Vagina (tissue), 2 donors: ENCODE data around the gene CBR1. TPM values are rescaled to one million over a fixed set of nuclear protein-coding genes. Genes with fewer than 3 reads are reported as not detected.

Experiments
- DNase-seq, 2 donors: peaks; one replicate each; pipeline ENCODE4 v3.0.0-alpha.2; 2017; ENCODE audit errors: extremely low spot score in 2 of 2
- H3K27ac ChIP-seq: fragments of 200-600 bp; sonication (generic); one replicate; pipeline ENCODE4 v1.5.1; 2019
- H3K27me3 ChIP-seq: fragments of 200-600 bp; sonication (generic); one replicate; pipeline ENCODE4 v1.5.1; 2019
- H3K36me3 ChIP-seq, 2 donors: fragments of 200-600 bp; sonication (generic); one replicate each; pipeline ENCODE4 v1.5.1; 2017 to 2019
- H3K4me1 ChIP-seq: fragments of 200-600 bp; sonication (generic); one replicate; pipeline ENCODE4 v1.5.1; 2019
- H3K4me3 ChIP-seq, 2 donors: fragments of 200-600 bp; sonication (generic); 1 replicate in 1 of 2; 2 replicates in 1 of 2; pipeline ENCODE4 v1.5.1; 2016 to 2019
- H3K9me3 ChIP-seq: fragments of 200-600 bp; sonication (generic); one replicate; pipeline ENCODE4 v1.5.1; 2019
- CTCF ChIP-seq, 3 experiments: fragments of 450-650 bp in 2 of 3; fragments of 200-600 bp in 1 of 3; sonication (generic) in 1 of 3; IDR thresholded peaks; one replicate each; pipeline ENCODE4 v1.5.1; 2017 to 2019; ENCODE audit warnings: antibody characterized with exemption in 3 of 3, mild to moderate bottlenecking in 2 of 3, moderate library complexity in 2 of 3
- POLR2A ChIP-seq, 2 donors: fragments of 450-650 bp; IDR thresholded peaks; one replicate each; pipeline ENCODE4 v1.6.1; 2017; ENCODE audit warnings: antibody characterized with exemption in 2 of 2, mild to moderate bottlenecking in 2 of 2, moderate library complexity in 2 of 2
- POLR2AphosphoS5 ChIP-seq, 2 donors: sonication (generic); formaldehyde crosslinking; IDR thresholded peaks; one replicate each; pipeline ENCODE4 v1.9.0; 2017; ENCODE audit warnings: antibody characterized with exemption in 2 of 2, mild to moderate bottlenecking in 2 of 2, low read depth in 1 of 2; ENCODE audit not compliant: insufficient read depth in 1 of 2
- intact Hi-C: fragments of 100-400 bp; cut with DNase I; formaldehyde crosslinking; loops from one replicate; pipeline ENCODE4 v1.15.1; 2023
- total RNA-seq: library from RNA; depleted of rRNA; stranded (reverse); fragments of >200 nt; gene quantifications from one replicate; pipeline ENCODE4 v1.2.3, GENCODE V29; 2016

The CBR1 gene
- total RNA-seq, 1 donor from 2014 or later: 369 TPM

DNA sequence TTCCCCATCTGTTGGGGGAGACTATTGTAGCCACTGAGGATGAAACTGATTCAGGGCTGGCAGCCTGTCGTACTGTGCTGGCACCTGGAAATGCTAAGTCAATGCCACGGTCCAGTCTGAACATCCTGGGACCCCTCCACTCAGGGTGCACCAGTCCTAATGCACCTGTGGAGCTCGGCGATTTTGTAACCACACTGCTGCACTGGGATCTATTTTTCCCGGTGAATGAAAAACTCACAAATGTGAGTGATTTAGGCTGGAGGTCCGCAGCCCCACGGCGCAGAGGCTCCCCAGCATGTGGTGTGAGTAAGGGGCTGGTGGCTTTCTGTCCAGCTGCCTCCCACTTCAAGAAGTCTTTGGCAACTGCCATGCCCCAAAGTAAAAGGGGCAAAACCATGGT lies 45.0 kb upstream of the CBR1 start:
- H3K4me1 ChIP-seq: peaks cover 14% of the 10 kb centered on the region
- intact Hi-C loops: loop anchor here (10.0 kb wide), 1 partner anchor 1280 kb away; no protein-coding TSS in a partner anchor
- TF ChIP-seq POLR2AphosphoS5 (IDR thresholded peaks at IDR 0.05; ENCODE audit: insufficient read depth in 1 of 2, low read depth in 1 of 2) (no peak), CTCF (IDR thresholded peaks at IDR 0.05) (no peak), POLR2A (IDR thresholded peaks at IDR 0.05) (no peak)
- no peaks in the 10 kb centered on the region for H3K36me3 ChIP-seq
- no peaks in the 10 kb centered on the region for H3K27me3 ChIP-seq
- no peak for DNase-seq
- no peak overlapping the region for H3K27ac ChIP-seq
- no peak overlapping the region for H3K4me3 ChIP-seq
- no peaks in the 10 kb centered on the region for H3K9me3 ChIP-seq

GRCh38 chr21:36027347-36027746 lies 42.5 kb upstream of the CBR1 start:
- Histone ChIP-seq H3K27me3 (no peaks in the 10 kb centered on the region), H3K27ac (no peak overlapping the region), H3K4me3 (no peak overlapping the region), H3K36me3 (no peaks in the 10 kb centered on the region), H3K9me3 (no peaks in the 10 kb centered on the region), H3K4me1 (peaks cover 12% of the 10 kb centered on the region)
- TF ChIP-seq POLR2A (IDR thresholded peaks at IDR 0.05): no peak
- no peak for TF ChIP-seq CTCF (IDR thresholded peaks at IDR 0.05)
- TF ChIP-seq POLR2AphosphoS5 (IDR thresholded peaks at IDR 0.05; ENCODE audit: insufficient read depth in 1 of 2, low read depth in 1 of 2): no peak
- no peak for DNase-seq
- intact Hi-C loops: loop anchor here (10.0 kb wide), 1 partner anchor 1283 kb away; no protein-coding TSS in a partner anchor

GRCh38 chr21:36028127-36029069 lies 41.4 kb upstream of the CBR1 start:
- TF ChIP-seq POLR2AphosphoS5 (IDR thresholded peaks at IDR 0.05; ENCODE audit: insufficient read depth in 1 of 2, low read depth in 1 of 2) (no peak), CTCF (IDR thresholded peaks at IDR 0.05) (peak; percentile 59 to 89 (median 67)), POLR2A (IDR thresholded peaks at IDR 0.05) (no peak)
- Histone ChIP-seq H3K9me3 (no peaks in the 10 kb centered on the region), H3K27ac (no peak overlapping the region), H3K27me3 (no peaks in the 10 kb centered on the region), H3K36me3 (no peaks in the 10 kb centered on the region), H3K4me3 (no peak overlapping the region), H3K4me1 (peaks cover 2% of the 10 kb centered on the region)
- DNase-seq: no peak
- intact Hi-C loops: loop anchor here (10.0 kb wide), 1 partner anchor 1284 kb away; no protein-coding TSS in a partner anchor

DNA sequence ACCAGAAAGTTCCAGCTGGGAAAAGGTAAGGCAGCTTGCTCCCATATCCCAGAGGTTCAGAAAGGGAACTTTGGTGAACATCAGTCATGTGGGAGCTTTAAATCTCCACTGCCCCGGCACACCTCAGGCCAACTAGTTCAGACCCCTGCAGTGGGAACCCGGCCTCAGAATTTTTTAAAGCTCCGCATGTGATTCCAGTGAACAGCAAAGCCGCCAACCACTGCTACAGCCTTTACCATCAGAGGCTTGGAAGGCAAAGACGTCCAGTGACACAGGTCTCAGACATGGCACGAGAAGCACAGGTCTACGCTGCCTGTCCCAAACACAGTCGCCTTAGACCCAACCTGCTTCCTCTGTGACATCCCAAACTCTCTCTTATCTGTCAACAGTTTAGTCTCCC lies 40.5 kb upstream of the CBR1 start:
- DNase-seq: no peak
- Histone ChIP-seq H3K4me1 (no peaks in the 10 kb centered on the region), H3K9me3 (no peaks in the 10 kb centered on the region), H3K36me3 (peaks cover 0 to under 1% of the 10 kb centered on the region in 2 donors), H3K4me3 (no peak overlapping the region), H3K27ac (no peak overlapping the region), H3K27me3 (no peaks in the 10 kb centered on the region)
- intact Hi-C loops: loop anchor here (10.0 kb wide), 1 partner anchor 1285 kb away; no protein-coding TSS in a partner anchor
- TF ChIP-seq CTCF (IDR thresholded peaks at IDR 0.05) (no peak), POLR2A (IDR thresholded peaks at IDR 0.05) (no peak), POLR2AphosphoS5 (IDR thresholded peaks at IDR 0.05; ENCODE audit: insufficient read depth in 1 of 2, low read depth in 1 of 2) (no peak)
